Liver (tissue), 9 donors: ENCODE data around the gene IARS1. TPM values are rescaled to one million over a fixed set of nuclear protein-coding genes. Genes with fewer than 3 reads are reported as not detected.

Experiments
- DNase-seq: peaks from one replicate; pipeline ENCODE4 v3.0.0-alpha.2; 2017; ENCODE audit warnings: low spot score
- H3K27ac ChIP-seq, 2 donors: one replicate each; pipeline ENCODE4 v1.7.0; 2013; ENCODE audit warnings: inconsistent platforms in 2 of 2, low read length in 2 of 2, control low read depth in 1 of 2, low read depth in 1 of 2, mild to moderate bottlenecking in 1 of 2
- H3K27me3 ChIP-seq, 4 donors: one replicate each; pipeline versions ENCODE4 v1.6.1 to v1.7.0; 2013; ENCODE audit warnings: low read length in 3 of 4, inconsistent platforms in 1 of 4, mild to moderate bottlenecking in 1 of 4, moderate library complexity in 1 of 4; ENCODE audit not compliant: control insufficient read depth in 4 of 4, insufficient read depth in 4 of 4
- H3K36me3 ChIP-seq, 4 donors: one replicate each; pipeline versions ENCODE4 v1.6.1 to v1.7.0; 2013; ENCODE audit warnings: low read length in 3 of 4, mild to moderate bottlenecking in 3 of 4, low read depth in 1 of 4, moderate library complexity in 1 of 4; ENCODE audit not compliant: control insufficient read depth in 4 of 4, insufficient read depth in 3 of 4
- H3K4me1 ChIP-seq, 4 donors: one replicate each; pipeline versions ENCODE4 v1.6.1 to v1.7.0; 2013; ENCODE audit warnings: low read length in 3 of 4, mild to moderate bottlenecking in 3 of 4, moderate library complexity in 1 of 4; ENCODE audit not compliant: control insufficient read depth in 4 of 4, insufficient read depth in 4 of 4
- H3K4me3 ChIP-seq, 3 donors: one replicate each; pipeline versions ENCODE4 v1.6.1 to v1.7.0; 2013; ENCODE audit warnings: low read length in 3 of 3, control low read depth in 1 of 3, low read depth in 1 of 3, mild to moderate bottlenecking in 1 of 3
- H3K9ac ChIP-seq, 2 donors: one replicate each; pipeline ENCODE4 v1.7.0; 2013; ENCODE audit warnings: low read length in 2 of 2, mild to moderate bottlenecking in 2 of 2, moderate library complexity in 2 of 2, control low read depth in 1 of 2, low read depth in 1 of 2
- H3K9me3 ChIP-seq, 4 donors: one replicate each; pipeline versions ENCODE4 v1.6.1 to v1.7.0; 2013; ENCODE audit warnings: low read length in 3 of 4; ENCODE audit not compliant: control insufficient read depth in 4 of 4
- ATF3 ChIP-seq: IDR thresholded peaks from 2 replicates; pipeline ENCODE4 v1.6.1; 2016; ENCODE audit warnings: antibody characterized with exemption
- CTCF ChIP-seq: fragments of 150-350 bp; IDR thresholded peaks from 2 replicates; pipeline ENCODE4 v1.5.1; 2017; ENCODE audit warnings: improper control_type of control experiment, low read depth, low read length; ENCODE audit not compliant: missing input control
- FOXA1 ChIP-seq: IDR thresholded peaks from 2 replicates; pipeline ENCODE4 v1.6.1; 2016; ENCODE audit warnings: antibody characterized with exemption
- GABPA ChIP-seq, 2 donors: IDR thresholded peaks in 1 of 2; conservative IDR thresholded peaks in 1 of 2; 2 replicates each; pipeline ENCODE4 v1.6.1; 2016; ENCODE audit warnings: antibody characterized with exemption in 2 of 2, mild to moderate bottlenecking in 1 of 2, moderate library complexity in 1 of 2
- HNF4G ChIP-seq: IDR thresholded peaks from 2 replicates; pipeline ENCODE4 v1.6.1; 2016; ENCODE audit warnings: antibody characterized with exemption
- JUND ChIP-seq, 2 donors: IDR thresholded peaks; 2 replicates each; pipeline ENCODE4 v1.6.1; 2016; ENCODE audit warnings: antibody characterized with exemption in 2 of 2
- MAX ChIP-seq: IDR thresholded peaks from 2 replicates; pipeline ENCODE4 v1.6.1; 2016; ENCODE audit warnings: antibody characterized with exemption
- NR2F2 ChIP-seq: IDR thresholded peaks from 2 replicates; pipeline ENCODE4 v1.6.1; 2016; ENCODE audit warnings: antibody characterized with exemption
- RAD21 ChIP-seq, 2 donors: IDR thresholded peaks; 2 replicates each; pipeline ENCODE4 v1.6.1; 2016; ENCODE audit warnings: antibody characterized with exemption in 2 of 2, mild to moderate bottlenecking in 2 of 2
- SP1 ChIP-seq: IDR thresholded peaks from 2 replicates; pipeline ENCODE4 v1.6.1; 2018; ENCODE audit warnings: antibody characterized with exemption, mild to moderate bottlenecking
- TAF1 ChIP-seq: conservative IDR thresholded peaks from 2 replicates; pipeline ENCODE4 v1.6.1; 2016; ENCODE audit warnings: antibody characterized with exemption, mild to moderate bottlenecking
- YY1 ChIP-seq: IDR thresholded peaks from 2 replicates; pipeline ENCODE4 v1.6.1; 2016; ENCODE audit warnings: antibody characterized with exemption, mild to moderate bottlenecking
- ZBTB33 ChIP-seq: IDR thresholded peaks from 2 replicates; pipeline ENCODE4 v1.6.1; 2016; ENCODE audit warnings: antibody characterized with exemption
- WGBS: extraction: QIAGEN DNeasy Blood & Tissue Kit; methylation state at CpG from one replicate; pipeline ENCODE4 v1.1.7; 2013; 5-methylcytosine and 5-hydroxymethylcytosine counted together
- polyA plus RNA-seq, 2 donors: library from polyadenylated mRNA; stranded (reverse) in 1 of 2; unstranded in 1 of 2; fragments of 200-250 nt in 1 of 2; fragments of >200 nt in 1 of 2; fragmentation: Nextera tagmentation in 1 of 2; extraction: Ambion mirVana in 1 of 2; gene quantifications; one replicate each; pipeline versions ENCODE4 v1.2.1 to v1.2.3, GENCODE V29; 2013 to 2015
- total RNA-seq, 2 donors: library from RNA; depleted of rRNA; stranded (reverse); fragments of >200 nt; gene quantifications; one replicate each; pipeline ENCODE4 v1.2.3, GENCODE V29; 2014
- donor health status: healthy.
- donor health status: healthy.
- donor health status: healthy.
- donor health status: healthy.
- donor health status: healthy.

IARS1 gene
- total and polyA plus RNA-seq, 4 donors: 24.8 to 81.7 (median 49.6) TPM

GRCh38 chr9:92342825-92343488, 49.5 kb upstream of the IARS1 start:
- 89% methylated on average over 1 of the region's 1 CpG for WGBS
- no peak overlapping the region for H3K4me3 ChIP-seq
- DNase-seq: no peak

GRCh38 chr9:92341578-92341977, 48.1 kb upstream of the IARS1 start:
- no peaks in the 10 kb centered on the region for H3K4me1 ChIP-seq
- H3K27ac ChIP-seq: no peak overlapping the region
- H3K9ac ChIP-seq: no peak overlapping the region
- H3K4me3 ChIP-seq: no peak overlapping the region
- no peak for DNase-seq
- TF ChIP-seq ZBTB33: no peak
- no peak for TF ChIP-seq YY1
- no peak for TF ChIP-seq GABPA (IDR thresholded peaks at IDR 0.05 in 1 of 2, conservative IDR thresholded peaks at IDR 0.05 in 1 of 2)
- TF ChIP-seq SP1: no peak
- no peak for TF ChIP-seq CTCF
- no peak for TF ChIP-seq TAF1
- TF ChIP-seq NR2F2: no peak
- no peak for TF ChIP-seq HNF4G
- TF ChIP-seq ATF3: no peak
- no peak for TF ChIP-seq RAD21 (IDR thresholded peaks at IDR 0.05)
- no peaks in the 10 kb centered on the region for H3K9me3 ChIP-seq
- no peaks in the 10 kb centered on the region for H3K27me3 ChIP-seq
- peaks cover 0 to 2% (median 0%) of the 10 kb centered on the region in 4 donors for H3K36me3 ChIP-seq
- 98% methylated on average over 1 of the region's 1 CpG for WGBS

More at GRCh38 chr9:92342825-92343488, 49.5 kb upstream of the IARS1 start:
- Histone ChIP-seq H3K9me3 (no peaks in the 10 kb centered on the region), H3K27me3 (no peaks in the 10 kb centered on the region), H3K27ac (no peak overlapping the region), H3K9ac (no peak overlapping the region), H3K36me3 (no peaks in the 10 kb centered on the region), H3K4me1 (no peaks in the 10 kb centered on the region)
- TF ChIP-seq RAD21 (IDR thresholded peaks at IDR 0.05) (peak; percentile 55 to 65), MAX (no peak), HNF4G (no peak), JUND (IDR thresholded peaks at IDR 0.05) (no peak), GABPA (IDR thresholded peaks at IDR 0.05 in 1 of 2, conservative IDR thresholded peaks at IDR 0.05 in 1 of 2) (no peak), ZBTB33 (no peak), FOXA1 (no peak)
